Measurements from ENCODE around the gene ACSF3.

- TF ChIP-seq CTCF (IDR thresholded peaks at IDR 0.05) = no peak
- no peak for TF ChIP-seq EP300 (IDR thresholded peaks at IDR 0.05)
- no peak for TF ChIP-seq POLR2A (IDR thresholded peaks at IDR 0.05)
- TF ChIP-seq POLR2AphosphoS5 (IDR thresholded peaks at IDR 0.05) = no peak
Measured at GRCh38 chr16:89135166-89135565, 41.5 kb downstream of the ACSF3 start.

Measured in upper lobe of left lung (tissue), 4 donors.